K562 (cell line): ENCODE data around the gene MATN1. TPM values are rescaled to one million over a fixed set of nuclear protein-coding genes. Genes with fewer than 3 reads are reported as not detected.
A peak's percentile ranks its signal among the peaks of the same experiment; 100 is the strongest.

Experiments used
- ATF7 ChIP-seq: fragments of 450-650 bp; IDR thresholded peaks from 2 replicates; pipeline ENCODE4 v1.7.1; 2014; ENCODE audit warnings: mild to moderate bottlenecking, moderate library complexity
- ESRRA ChIP-seq: fragments of 450-650 bp; IDR thresholded peaks from 2 replicates; pipeline ENCODE4 v1.6.1; 2014; ENCODE audit warnings: low read depth, mild to moderate bottlenecking, moderate library complexity, borderline replicate concordance
- GATA2 ChIP-seq: sonication (generic); formaldehyde crosslinking; IDR thresholded peaks from 2 replicates; pipeline ENCODE4 v1.4.0; 2020; ENCODE audit warnings: mild to moderate bottlenecking, missing genetic modification reagents
- MIER1 ChIP-seq: fragments of 450-650 bp; IDR thresholded peaks from 2 replicates; pipeline ENCODE4 v1.6.1; 2016; ENCODE audit warnings: antibody characterized with exemption, mild to moderate bottlenecking, low read depth
- NEUROD1 ChIP-seq: fragments of 150-350 bp; IDR thresholded peaks from 2 replicates; pipeline ENCODE4 v1.6.1; 2014; ENCODE audit warnings: borderline replicate concordance, low read length, low read depth; ENCODE audit not compliant: partially characterized antibody
- POLR2G ChIP-seq: fragments of 200-400 bp; formaldehyde crosslinking; IDR thresholded peaks from 2 replicates; pipeline ENCODE4 v1.6.1; 2017; ENCODE audit warnings: low read depth, mild to moderate bottlenecking, antibody characterized with exemption, low read length, moderate library complexity
- SP1 ChIP-seq: sonication (generic); formaldehyde crosslinking; IDR thresholded peaks from 2 replicates; pipeline ENCODE4 v1.8.1; 2022; ENCODE audit warnings: mild to moderate bottlenecking, missing genetic modification reagents
- ZC3H4 ChIP-seq: sonication (generic); formaldehyde crosslinking; IDR thresholded peaks from 2 replicates; pipeline ENCODE4 v1.9.0; 2021; ENCODE audit warnings: missing genetic modification reagents, borderline replicate concordance
- ZNF184 ChIP-seq: sonication (generic); formaldehyde crosslinking; IDR thresholded peaks from 2 replicates; pipeline ENCODE4 v1.5.0; 2020; ENCODE audit warnings: missing genetic modification reagents
- ZNF609 ChIP-seq: sonication (generic); formaldehyde crosslinking; IDR thresholded peaks from 2 replicates; pipeline ENCODE4 v1.8.1; 2023; ENCODE audit warnings: missing genetic modification reagents, mild to moderate bottlenecking, borderline replicate concordance
- ZNF766 ChIP-seq: fragments of 200-800 bp; sonication (Bioruptor generic); conservative IDR thresholded peaks from 2 replicates; pipeline ENCODE4 v1.6.1; 2016; ENCODE audit warnings: missing genetic modification characterization, missing compliant biosample characterization
- polyA plus RNA-seq, 8 experiments: library from polyadenylated mRNA; depleted of rRNA in 4 of 8; stranded (reverse) in 5 of 8; unstranded in 3 of 8; fragments of >200 nt; fragmentation: Nextera tagmentation in 2 of 8; fragmentation: Illumina TruSeq in 1 of 8; extraction: Ambion mirVana in 2 of 8; extraction: Trizol in 1 of 8; gene quantifications; 2 replicates each; pipeline versions ENCODE4 v1.2.1 to v1.2.3, GENCODE V29; 2011 to 2014; ENCODE audit warnings: inconsistent platforms in 1 of 8, missing spikeins in 1 of 8
- total RNA-seq, 7 experiments: library from RNA; depleted of rRNA in 6 of 7; stranded (reverse); fragments of >200 nt in 6 of 7; fragmentation: Illumina TruSeq in 2 of 7; extraction: Trizol in 2 of 7; gene quantifications; 2 replicates each; pipeline versions ENCODE4 v1.2.1 to v1.2.3, GENCODE V29; 2011 to 2021; ENCODE audit warnings: low replicate concordance in 1 of 7
- TF ChIP-seq, protein P1 (sequence below): IDR thresholded peaks from 2 replicates; pipeline ENCODE4 v1.6.1; 2011; ENCODE audit warnings: borderline replicate concordance, low read depth, mild to moderate bottlenecking, moderate library complexity, low read length; ENCODE audit not compliant: insufficient read depth, poor library complexity, severe bottlenecking
- TF ChIP-seq, protein P2 (sequence below): sonication (generic); formaldehyde crosslinking; IDR thresholded peaks from 2 replicates; pipeline ENCODE4 v1.8.0; 2022; ENCODE audit warnings: mild to moderate bottlenecking, missing genetic modification reagents, borderline replicate concordance

MATN1 gene
- total and polyA plus RNA-seq, 9 of the 15 experiments (the other 6 are each of a cell fraction or from before 2014, with no cell fraction given): 0.10 to 2.3 (median 1.2) TPM

GRCh38 chr1:30724175-30724574 lies 790 bp upstream of the MATN1 start (continued):
- TF ChIP-seq ZNF184 (CRISPR knock-in tag) (no peak), POLR2G (no peak), NEUROD1 (no peak), ZC3H4 (CRISPR knock-in tag) (no peak), ESRRA (no peak), ZNF609 (CRISPR knock-in tag) (no peak), ATF7 (0 out of 2 replicates have a peak, but pooled peaks have one; percentile 6), MIER1 (no peak), SP1 (0 out of 2 replicates have a peak, but pooled peaks have one; percentile 42), ZNF766 (peak; percentile 79), GATA2 (CRISPR knock-in tag) (0 out of 2 replicates have a peak, but pooled peaks have one; percentile 23)
- TF ChIP-seq, protein P1, sequence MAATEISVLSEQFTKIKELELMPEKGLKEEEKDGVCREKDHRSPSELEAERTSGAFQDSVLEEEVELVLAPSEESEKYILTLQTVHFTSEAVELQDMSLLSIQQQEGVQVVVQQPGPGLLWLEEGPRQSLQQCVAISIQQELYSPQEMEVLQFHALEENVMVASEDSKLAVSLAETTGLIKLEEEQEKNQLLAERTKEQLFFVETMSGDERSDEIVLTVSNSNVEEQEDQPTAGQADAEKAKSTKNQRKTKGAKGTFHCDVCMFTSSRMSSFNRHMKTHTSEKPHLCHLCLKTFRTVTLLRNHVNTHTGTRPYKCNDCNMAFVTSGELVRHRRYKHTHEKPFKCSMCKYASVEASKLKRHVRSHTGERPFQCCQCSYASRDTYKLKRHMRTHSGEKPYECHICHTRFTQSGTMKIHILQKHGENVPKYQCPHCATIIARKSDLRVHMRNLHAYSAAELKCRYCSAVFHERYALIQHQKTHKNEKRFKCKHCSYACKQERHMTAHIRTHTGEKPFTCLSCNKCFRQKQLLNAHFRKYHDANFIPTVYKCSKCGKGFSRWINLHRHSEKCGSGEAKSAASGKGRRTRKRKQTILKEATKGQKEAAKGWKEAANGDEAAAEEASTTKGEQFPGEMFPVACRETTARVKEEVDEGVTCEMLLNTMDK: peak; percentile 42
- TF ChIP-seq, protein P2, sequence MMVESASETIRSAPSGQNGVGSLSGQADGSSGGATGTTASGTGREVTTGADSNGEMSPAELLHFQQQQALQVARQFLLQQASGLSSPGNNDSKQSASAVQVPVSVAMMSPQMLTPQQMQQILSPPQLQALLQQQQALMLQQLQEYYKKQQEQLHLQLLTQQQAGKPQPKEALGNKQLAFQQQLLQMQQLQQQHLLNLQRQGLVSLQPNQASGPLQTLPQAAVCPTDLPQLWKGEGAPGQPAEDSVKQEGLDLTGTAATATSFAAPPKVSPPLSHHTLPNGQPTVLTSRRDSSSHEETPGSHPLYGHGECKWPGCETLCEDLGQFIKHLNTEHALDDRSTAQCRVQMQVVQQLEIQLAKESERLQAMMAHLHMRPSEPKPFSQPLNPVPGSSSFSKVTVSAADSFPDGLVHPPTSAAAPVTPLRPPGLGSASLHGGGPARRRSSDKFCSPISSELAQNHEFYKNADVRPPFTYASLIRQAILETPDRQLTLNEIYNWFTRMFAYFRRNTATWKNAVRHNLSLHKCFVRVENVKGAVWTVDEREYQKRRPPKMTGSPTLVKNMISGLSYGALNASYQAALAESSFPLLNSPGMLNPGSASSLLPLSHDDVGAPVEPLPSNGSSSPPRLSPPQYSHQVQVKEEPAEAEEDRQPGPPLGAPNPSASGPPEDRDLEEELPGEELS: no peak
